ENCODE measurements around the gene ENOX1. TPM values are rescaled to one million over a fixed set of nuclear protein-coding genes. Genes with fewer than 3 reads are reported as not detected.

The ENOX1 gene
- total RNA-seq, 4 donors from 2014 or later: 0.25 to 0.52 (median 0.33) TPM

- DNase-seq (ENCODE audit: low spot score in 2 of 2): no peak
- no peak overlapping the region for H3K27ac ChIP-seq
- no peaks in the 10 kb centered on the region for H3K36me3 ChIP-seq
- no peaks in the 10 kb centered on the region for H3K27me3 ChIP-seq
- H3K4me1 ChIP-seq: no peaks in the 10 kb centered on the region
- 74% methylated on average over 5 of the region's 5 CpGs for WGBS
- no peak overlapping the region for H3K4me3 ChIP-seq
- H3K9me3 ChIP-seq: no peaks in the 10 kb centered on the region
- TF ChIP-seq EP300 (IDR thresholded peaks at IDR 0.05) (no peak), CTCF (IDR thresholded peaks at IDR 0.05) (no peak), POLR2AphosphoS5 (IDR thresholded peaks at IDR 0.05) (no peak), POLR2A (IDR thresholded peaks at IDR 0.05) (no peak)
Observed at GRCh38 chr13:43744261-43745031, 42.3 kb downstream of the ENOX1 start.

GRCh38 chr13:43742911-43743310 lies 43.9 kb downstream of the ENOX1 start:
- H3K4me3 ChIP-seq: no peak overlapping the region
- no peak for DNase-seq (ENCODE audit: low spot score in 2 of 2)
- no peaks in the 10 kb centered on the region for H3K36me3 ChIP-seq
- H3K4me1 ChIP-seq: no peaks in the 10 kb centered on the region
- H3K27me3 ChIP-seq: no peaks in the 10 kb centered on the region
- TF ChIP-seq CTCF (IDR thresholded peaks at IDR 0.05): no peak
- TF ChIP-seq POLR2A (IDR thresholded peaks at IDR 0.05): no peak
- no peak for TF ChIP-seq POLR2AphosphoS5 (IDR thresholded peaks at IDR 0.05)
- no peak for TF ChIP-seq EP300 (IDR thresholded peaks at IDR 0.05)
- H3K9me3 ChIP-seq: no peaks in the 10 kb centered on the region
- no peak overlapping the region for H3K27ac ChIP-seq

- no peak for DNase-seq (ENCODE audit: low spot score in 2 of 2)
- TF ChIP-seq POLR2A (IDR thresholded peaks at IDR 0.05): no peak
- no peak for TF ChIP-seq CTCF (IDR thresholded peaks at IDR 0.05)
- no peak for TF ChIP-seq EP300 (IDR thresholded peaks at IDR 0.05)
- no peak for TF ChIP-seq POLR2AphosphoS5 (IDR thresholded peaks at IDR 0.05)
- 90% methylated on average over 3 of the region's 3 CpGs for WGBS
- Histone ChIP-seq H3K27ac (no peak overlapping the region), H3K4me1 (no peaks in the 10 kb centered on the region), H3K4me3 (no peak overlapping the region), H3K36me3 (no peaks in the 10 kb centered on the region), H3K9me3 (no peaks in the 10 kb centered on the region), H3K27me3 (no peaks in the 10 kb centered on the region)
Observed at GRCh38 chr13:43737392-43737923, 49.3 kb downstream of the ENOX1 start.

GRCh38 chr13:43732726-43733125 lies 54.0 kb downstream of the ENOX1 start:
- H3K4me1 ChIP-seq: no peaks in the 10 kb centered on the region
- no peaks in the 10 kb centered on the region for H3K27me3 ChIP-seq
- no peak overlapping the region for H3K4me3 ChIP-seq
- no peak for DNase-seq (ENCODE audit: low spot score in 2 of 2)
- no peaks in the 10 kb centered on the region for H3K36me3 ChIP-seq
- no peaks in the 10 kb centered on the region for H3K9me3 ChIP-seq
- H3K27ac ChIP-seq: no peak overlapping the region
- TF ChIP-seq EP300 (IDR thresholded peaks at IDR 0.05) (no peak), POLR2A (IDR thresholded peaks at IDR 0.05) (no peak), POLR2AphosphoS5 (IDR thresholded peaks at IDR 0.05) (no peak), CTCF (IDR thresholded peaks at IDR 0.05) (no peak)
- 70% methylated on average over 3 of the region's 3 CpGs for WGBS

- no peak for TF ChIP-seq CTCF (IDR thresholded peaks at IDR 0.05)
- TF ChIP-seq POLR2A (IDR thresholded peaks at IDR 0.05): no peak
- TF ChIP-seq EP300 (IDR thresholded peaks at IDR 0.05): no peak
- no peak for TF ChIP-seq POLR2AphosphoS5 (IDR thresholded peaks at IDR 0.05)
Observed at GRCh38 chr13:43731296-43731695, 55.5 kb downstream of the ENOX1 start.

More at GRCh38 chr13:43731296-43731695, 55.5 kb downstream of the ENOX1 start:
- no peak for DNase-seq (ENCODE audit: low spot score in 2 of 2)
- no peaks in the 10 kb centered on the region for H3K36me3 ChIP-seq
- no peak overlapping the region for H3K27ac ChIP-seq
- no peaks in the 10 kb centered on the region for H3K9me3 ChIP-seq
- H3K4me1 ChIP-seq: no peaks in the 10 kb centered on the region
- H3K27me3 ChIP-seq: no peaks in the 10 kb centered on the region
- H3K4me3 ChIP-seq: no peak overlapping the region
